Activated naive CD4-positive, alpha-beta T cell (primary cell): ENCODE measurements around the gene CABLES1.
"Not testable (repeated sequence)": the region's sequence is repeated elsewhere in the genome, so short reads cannot be mapped to it uniquely, and the experiment has no call there.

Experiments used
- DNase-seq, 4 experiments: peaks; one replicate each; lab custom pipeline; 2025; lab: John Stamatoyannopoulos, UW

CABLES1 gene

GRCh38 chr18:23266717-23267446 lies 131.6 kb downstream of the CABLES1 start:
- DNase-seq: no peak

DNA sequence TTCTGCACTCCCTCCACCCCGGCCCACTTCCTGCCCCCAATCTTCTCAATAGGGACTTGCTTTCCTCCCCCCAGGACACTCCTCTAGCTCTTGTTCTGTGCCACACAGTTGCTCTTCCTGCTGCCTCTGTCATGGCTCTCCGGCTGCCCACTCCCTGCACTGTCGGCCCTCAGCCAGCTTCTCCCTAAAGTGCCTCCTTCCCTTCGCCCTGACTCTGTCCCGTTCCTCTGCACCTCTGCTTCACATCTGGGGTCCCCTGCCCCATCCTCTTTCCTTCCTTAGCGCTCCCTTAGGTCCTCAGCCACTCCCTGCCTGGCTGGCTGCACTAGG lies 132.1 kb downstream of the CABLES1 start:
- no peak for DNase-seq

DNA sequence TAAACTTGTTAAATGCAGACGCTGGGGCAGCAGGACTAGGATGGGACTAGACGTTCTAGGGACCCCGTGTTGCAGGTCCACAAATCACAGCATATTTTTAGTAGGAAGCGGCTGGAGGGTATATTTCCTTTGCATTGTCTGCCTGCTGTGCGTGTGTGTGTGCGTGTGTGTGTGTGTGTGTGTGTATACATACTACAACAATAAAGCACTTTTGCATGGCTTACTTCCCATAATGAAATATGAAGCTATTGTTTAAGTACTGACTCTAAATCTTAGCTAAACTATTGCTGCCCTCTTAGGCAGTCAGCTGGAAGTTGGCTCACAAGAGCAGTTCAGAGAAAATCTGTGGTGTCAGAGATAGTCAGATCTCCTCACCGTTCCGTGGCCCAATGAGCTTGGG lies 133.4 kb downstream of the CABLES1 start:
- no peak for DNase-seq

DNA sequence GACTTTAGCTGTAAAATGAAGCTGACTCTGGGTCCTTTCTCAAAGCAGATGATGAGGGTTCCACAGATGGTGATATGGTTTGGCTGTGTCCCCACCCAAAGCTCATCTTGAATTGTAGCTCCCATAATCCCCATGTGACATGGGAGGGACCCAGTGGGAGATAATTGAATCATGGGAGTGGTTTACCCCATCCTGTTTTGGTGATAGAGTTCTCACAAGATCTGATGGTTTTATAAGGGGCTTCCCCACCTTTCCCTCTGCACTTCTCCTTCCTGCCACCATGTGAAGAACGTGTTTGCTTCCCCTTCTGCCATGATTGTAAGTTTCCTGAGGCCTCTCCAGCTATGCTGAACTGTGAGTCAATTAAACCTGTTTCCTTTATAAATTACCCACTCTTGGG lies 133.8 kb downstream of the CABLES1 start:
- DNase-seq: not testable (repeated sequence)

GRCh38 chr18:23269928-23270327 lies 134.6 kb downstream of the CABLES1 start:
- DNase-seq: no peak

GRCh38 chr18:23270986-23271680 lies 135.8 kb downstream of the CABLES1 start:
- no peak for DNase-seq

GRCh38 chr18:23272498-23273232 lies 137.4 kb downstream of the CABLES1 start:
- no peak for DNase-seq

GRCh38 chr18:23273443-23273966 lies 138.2 kb downstream of the CABLES1 start:
- no peak for DNase-seq

DNA sequence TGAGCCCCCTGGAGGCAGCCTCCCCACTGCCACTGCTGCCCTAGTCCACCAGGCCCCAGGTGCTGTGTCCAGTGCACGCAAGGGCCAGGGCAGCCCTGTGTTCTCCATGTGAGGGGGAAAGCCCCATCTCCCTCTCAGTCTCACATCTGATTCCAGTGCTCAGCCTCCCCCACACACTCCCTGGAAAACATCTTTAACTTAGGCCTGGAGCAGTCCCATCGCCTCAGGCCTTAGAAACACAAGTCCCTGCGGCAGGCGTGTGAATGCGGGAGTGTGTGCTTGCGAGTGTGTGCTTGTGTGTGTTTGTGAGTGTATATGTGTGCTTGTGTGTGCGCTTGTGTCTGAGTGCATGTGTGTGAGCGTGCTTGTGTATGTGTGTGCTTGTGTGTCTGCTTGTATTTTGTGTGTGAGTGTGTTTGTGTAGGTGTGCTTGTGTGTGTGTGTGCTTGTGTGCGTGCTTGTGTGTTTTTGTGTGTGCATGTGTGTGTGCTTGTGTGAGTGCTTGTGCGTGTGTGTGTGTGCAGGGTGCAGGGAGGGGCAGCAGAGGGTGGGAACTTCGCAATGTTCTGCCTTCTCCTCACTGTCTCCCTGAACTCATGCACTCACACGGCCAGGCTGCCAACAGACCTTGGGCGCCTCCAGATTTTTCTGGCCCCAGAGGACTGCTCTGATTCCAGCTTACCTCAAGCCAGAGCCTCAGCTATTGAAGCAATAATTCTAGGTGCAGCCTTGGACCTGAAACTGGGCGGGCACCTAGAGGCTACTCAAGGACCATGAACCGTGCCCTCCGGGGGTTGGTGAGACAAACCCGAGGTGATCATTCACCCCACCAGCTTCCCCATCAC lies 139.6 kb downstream of the CABLES1 start:
- DNase-seq: no peak

DNA sequence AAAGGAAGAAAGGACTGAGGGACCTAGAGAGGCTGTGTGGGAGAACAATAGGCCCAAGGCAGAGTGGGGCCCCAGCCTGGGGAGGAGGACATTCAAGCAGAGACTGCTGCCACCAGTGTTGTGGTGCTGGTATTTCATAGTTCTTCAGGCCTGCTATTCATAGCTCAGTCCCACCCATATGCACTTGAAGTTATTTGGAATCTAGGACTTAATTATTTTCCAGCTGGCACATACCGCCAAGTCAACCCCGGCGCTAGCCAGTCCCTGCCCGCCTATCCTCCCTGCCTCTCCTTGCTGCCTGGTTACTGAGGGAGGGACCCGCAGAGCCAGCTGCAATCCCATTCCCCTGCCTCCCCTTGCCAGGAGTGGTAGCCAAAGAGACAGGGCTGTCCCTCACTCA lies 141.2 kb downstream of the CABLES1 start:
- no peak for DNase-seq

GRCh38 chr18:23277399-23277798 lies 142.1 kb downstream of the CABLES1 start:
- no peak for DNase-seq

- DNase-seq: no peak
Measured at GRCh38 chr18:23279931-23280330, 144.6 kb downstream of the CABLES1 start.

DNA sequence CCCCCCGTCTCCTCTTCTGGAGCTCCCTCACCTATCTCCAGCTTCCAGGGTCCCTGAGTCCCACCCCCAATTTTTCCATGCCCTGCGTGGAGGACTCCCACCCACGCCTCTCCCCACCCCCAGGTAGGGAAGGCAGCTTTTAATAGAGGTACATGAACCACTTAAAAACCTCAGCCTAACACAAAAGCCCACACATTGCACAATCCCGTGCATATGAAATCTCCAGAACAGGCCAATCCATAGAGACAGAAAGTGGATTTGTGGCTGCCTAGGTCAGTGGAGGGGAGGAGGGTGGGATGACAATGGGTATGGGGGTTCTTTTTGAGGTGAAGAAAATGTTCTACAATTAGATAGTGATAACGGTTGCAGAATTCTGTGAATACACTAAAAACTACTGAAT lies 145.6 kb downstream of the CABLES1 start:
- DNase-seq: no peak

GRCh38 chr18:23281626-23282436 lies 146.5 kb downstream of the CABLES1 start:
- DNase-seq: no peak

DNA sequence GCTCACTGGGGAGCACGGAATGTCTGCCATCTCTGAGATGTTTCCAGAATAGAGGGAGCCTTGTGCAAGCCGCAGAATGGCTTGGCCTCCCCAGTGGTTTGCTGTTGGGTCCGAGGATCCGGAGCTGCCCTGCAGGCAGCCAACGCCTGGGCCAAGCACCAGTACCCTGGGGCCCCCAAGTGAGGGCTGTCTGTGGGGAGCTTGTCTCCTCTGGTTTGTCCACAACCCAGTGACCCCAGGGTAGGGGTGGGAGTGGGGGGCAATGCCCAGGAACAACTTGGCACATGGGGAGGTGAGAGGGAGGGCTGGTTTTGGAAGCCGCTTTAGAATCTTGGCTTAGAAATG lies 147.1 kb downstream of the CABLES1 start:
- no peak for DNase-seq

DNA sequence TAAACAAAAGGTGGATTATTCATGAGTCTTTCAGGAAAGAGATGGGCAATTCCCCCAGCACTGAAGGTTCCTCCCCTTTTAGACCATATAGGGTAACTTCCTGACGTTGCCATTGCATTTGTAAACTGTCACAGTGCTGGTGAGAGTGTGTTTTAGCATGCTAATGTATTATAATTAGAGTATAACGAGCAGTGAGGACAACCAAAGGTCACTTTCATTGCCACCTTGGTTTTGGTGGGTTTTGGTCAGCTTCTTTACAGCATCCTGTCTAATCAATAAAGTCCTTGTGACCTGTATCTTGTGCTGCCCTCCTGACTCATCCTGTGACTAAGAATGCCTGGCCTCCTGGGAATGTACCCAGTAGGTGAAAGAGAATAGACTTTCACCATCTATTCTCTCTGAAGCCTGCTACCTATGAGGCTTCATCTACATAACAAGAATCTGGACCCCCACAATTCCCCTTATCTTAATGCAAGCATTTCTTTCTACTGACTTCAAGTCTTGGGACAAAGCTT lies 148.7 kb downstream of the CABLES1 start:
- DNase-seq: no peak

GRCh38 chr18:23284629-23285028 lies 149.3 kb downstream of the CABLES1 start:
- no peak for DNase-seq

- DNase-seq: not testable (repeated sequence)
Measured at GRCh38 chr18:23285581-23285980, 150.3 kb downstream of the CABLES1 start.

DNA sequence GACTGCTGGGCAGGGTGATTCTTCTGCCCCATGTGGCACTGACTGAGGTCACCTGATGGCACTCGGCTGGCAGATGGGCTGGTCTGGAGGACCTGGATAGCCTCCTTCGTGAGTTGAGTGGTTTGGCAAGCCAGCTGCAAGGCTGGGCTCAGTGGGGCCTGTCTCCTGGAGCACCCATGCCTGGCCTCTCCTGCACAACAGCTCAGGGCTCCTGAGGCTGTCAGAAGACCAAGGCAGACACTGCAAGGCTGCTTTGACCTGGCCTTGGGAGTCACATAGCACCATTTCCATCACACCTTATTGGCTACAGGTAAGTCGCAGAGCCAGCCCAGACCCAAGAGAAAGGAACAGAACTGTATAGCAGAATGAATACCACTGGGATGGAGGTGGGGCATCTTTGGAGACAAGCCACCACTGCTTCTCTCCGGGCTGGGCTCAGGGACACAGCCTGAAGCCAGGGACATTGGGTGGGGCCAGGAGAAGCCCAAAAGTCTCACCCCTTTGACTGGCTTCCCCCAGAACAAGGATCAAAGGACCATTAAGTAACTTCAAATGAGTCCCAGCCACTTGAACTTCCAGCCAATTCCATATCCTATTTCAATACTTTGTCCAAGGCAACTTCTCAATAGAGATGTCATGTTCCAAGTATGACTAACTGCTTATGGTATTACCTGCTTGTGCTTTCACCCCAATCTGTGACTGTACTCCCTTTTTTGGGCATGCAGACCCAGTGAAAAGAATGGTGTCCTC lies 156.3 kb downstream of the CABLES1 start:
- no peak for DNase-seq

- no peak for DNase-seq
Measured at GRCh38 chr18:23300231-23300805, 165.0 kb downstream of the CABLES1 start.
